ENCODE results near the gene GNAL. TPM values are rescaled to one million over a fixed set of nuclear protein-coding genes. Genes with fewer than 3 reads are reported as not detected.

The GNAL gene
- total and polyA plus RNA-seq, 7 donors, result 0.90 to 30.8 (median 5.5) TPM

GRCh38 chr18:11657554-11657953 is 31.5 kb upstream of the GNAL start:
- H3K27ac ChIP-seq, result no peak overlapping the region
- H3K4me3 ChIP-seq, result no peak overlapping the region
- intact Hi-C loops (cut with DNase I), result loop anchor here in 1 of 2 donors (10.0 kb wide), 1 partner anchor 217 kb away; no protein-coding TSS in a partner anchor
- WGBS, 3 donors, result 85 to 88% (median 85%) methylated on average over 8 of the region's 8 CpGs
- H3K27me3 ChIP-seq (ENCODE audit: insufficient read depth in 3 of 3, low read length in 2 of 3), result peaks cover 0 to 25% (median 3%) of the 10 kb centered on the region in 3 donors
- TF ChIP-seq CTCF (IDR thresholded peaks at IDR 0.05), result no peak
- DNase-seq (no peak), ATAC-seq (no peak)
- H3K9me3 ChIP-seq, result no peaks in the 10 kb centered on the region
- H3K36me3 ChIP-seq (ENCODE audit: insufficient read depth in 1 of 2, low read depth in 1 of 2), result no peaks in the 10 kb centered on the region
- H3K4me1 ChIP-seq, result no peaks in the 10 kb centered on the region

GRCh38 chr18:11658019-11658418 is 31.0 kb upstream of the GNAL start:
- ATAC-seq (no peak), DNase-seq (no peak)
- no peaks in the 10 kb centered on the region for H3K9me3 ChIP-seq
- peaks cover 0 to 25% (median 3%) of the 10 kb centered on the region in 3 donors for H3K27me3 ChIP-seq (ENCODE audit: insufficient read depth in 3 of 3, low read length in 2 of 3)
- intact Hi-C loops (cut with DNase I), result loop anchor here (2.0 to 10.0 kb wide), 2 partner anchors 215 to 217 kb away; no protein-coding TSS in a partner anchor
- no peaks in the 10 kb centered on the region for H3K36me3 ChIP-seq (ENCODE audit: insufficient read depth in 1 of 2, low read depth in 1 of 2)
- no peak overlapping the region for H3K4me3 ChIP-seq
- WGBS, 3 donors, result 73 to 83% (median 81%) methylated on average over 5 of the region's 5 CpGs
- TF ChIP-seq CTCF (IDR thresholded peaks at IDR 0.05), result no peak
- H3K27ac ChIP-seq, result no peak overlapping the region
- no peaks in the 10 kb centered on the region for H3K4me1 ChIP-seq

GRCh38 chr18:11658989-11659388 is 30.1 kb upstream of the GNAL start:
- Histone ChIP-seq H3K4me1 (no peaks in the 10 kb centered on the region), H3K36me3 (ENCODE audit: insufficient read depth in 1 of 2, low read depth in 1 of 2) (no peaks in the 10 kb centered on the region), H3K27me3 (ENCODE audit: insufficient read depth in 3 of 3, low read length in 2 of 3) (peaks cover 0 to 18% (median 3%) of the 10 kb centered on the region in 3 donors), H3K9me3 (no peaks in the 10 kb centered on the region), H3K4me3 (no peak overlapping the region), H3K27ac (no peak overlapping the region)
- no peak for TF ChIP-seq CTCF (IDR thresholded peaks at IDR 0.05)
- intact Hi-C loops (cut with DNase I), result loop anchor here (2.0 to 10.0 kb wide), 2 partner anchors 214 to 216 kb away; no protein-coding TSS in a partner anchor
- no peak for ATAC-seq
- WGBS, 3 donors, result 83 to 88% (median 84%) methylated on average over 6 of the region's 6 CpGs
- no peak for DNase-seq

- TF ChIP-seq CTCF (IDR thresholded peaks at IDR 0.05), result no peak
Measured at GRCh38 chr18:11660691-11661090, 28.4 kb upstream of the GNAL start.

GRCh38 chr18:11661430-11661829 is 27.6 kb upstream of the GNAL start:
- Histone ChIP-seq H3K27me3 (ENCODE audit: insufficient read depth in 3 of 3, low read length in 2 of 3) (peaks cover 0 to 6% (median 5%) of the 10 kb centered on the region in 3 donors), H3K9me3 (no peaks in the 10 kb centered on the region), H3K4me1 (no peaks in the 10 kb centered on the region), H3K27ac (no peak overlapping the region), H3K36me3 (ENCODE audit: insufficient read depth in 1 of 2, low read depth in 1 of 2) (no peaks in the 10 kb centered on the region), H3K4me3 (no peak overlapping the region)
- WGBS, 3 donors, result 71 to 77% (median 71%) methylated on average over 5 of the region's 5 CpGs
- no peak for TF ChIP-seq CTCF (IDR thresholded peaks at IDR 0.05)
- intact Hi-C loops (cut with DNase I), result no loop called here
- no peak for DNase-seq
- no peak for ATAC-seq

More at GRCh38 chr18:11660691-11661090, 28.4 kb upstream of the GNAL start:
- ATAC-seq (no peak), DNase-seq (no peak)
- Histone ChIP-seq H3K4me3 (no peak overlapping the region), H3K4me1 (no peaks in the 10 kb centered on the region), H3K27me3 (ENCODE audit: insufficient read depth in 3 of 3, low read length in 2 of 3) (peaks cover 0 to 6% (median 5%) of the 10 kb centered on the region in 3 donors), H3K36me3 (ENCODE audit: insufficient read depth in 1 of 2, low read depth in 1 of 2) (no peaks in the 10 kb centered on the region), H3K27ac (no peak overlapping the region), H3K9me3 (no peaks in the 10 kb centered on the region)
- WGBS, 3 donors, result 86 to 91% (median 90%) methylated on average over 7 of the region's 7 CpGs
- intact Hi-C loops (cut with DNase I), result no loop called here

All from psoas muscle (tissue), 8 donors.